ENCODE measurements around the gene NKX2-3.

NKX2-3 gene

DNA sequence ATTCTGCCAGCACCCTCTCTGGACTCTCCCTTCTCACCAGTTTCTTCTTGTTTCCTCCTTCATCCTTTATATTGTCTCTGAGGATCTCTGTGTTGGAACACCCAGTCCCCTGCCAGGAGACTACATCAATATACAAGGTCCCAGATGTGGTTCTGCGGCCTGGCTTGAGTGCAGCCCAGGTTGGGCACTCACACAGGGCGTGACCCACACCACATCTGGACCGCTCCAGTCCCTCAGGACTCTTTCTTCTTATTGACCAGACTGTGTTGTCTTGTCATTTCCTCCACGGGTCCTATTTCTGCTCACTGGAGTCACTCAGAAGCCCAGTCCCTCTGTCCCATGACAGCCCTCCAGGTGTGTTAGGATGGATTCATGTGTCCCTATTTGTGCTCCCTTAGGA lies 26.0 kb downstream of the NKX2-3 start:
- H3K4me3 ChIP-seq (ENCODE audit: low read depth, low read length) = no peak overlapping the region
- TF ChIP-seq, protein P1, sequence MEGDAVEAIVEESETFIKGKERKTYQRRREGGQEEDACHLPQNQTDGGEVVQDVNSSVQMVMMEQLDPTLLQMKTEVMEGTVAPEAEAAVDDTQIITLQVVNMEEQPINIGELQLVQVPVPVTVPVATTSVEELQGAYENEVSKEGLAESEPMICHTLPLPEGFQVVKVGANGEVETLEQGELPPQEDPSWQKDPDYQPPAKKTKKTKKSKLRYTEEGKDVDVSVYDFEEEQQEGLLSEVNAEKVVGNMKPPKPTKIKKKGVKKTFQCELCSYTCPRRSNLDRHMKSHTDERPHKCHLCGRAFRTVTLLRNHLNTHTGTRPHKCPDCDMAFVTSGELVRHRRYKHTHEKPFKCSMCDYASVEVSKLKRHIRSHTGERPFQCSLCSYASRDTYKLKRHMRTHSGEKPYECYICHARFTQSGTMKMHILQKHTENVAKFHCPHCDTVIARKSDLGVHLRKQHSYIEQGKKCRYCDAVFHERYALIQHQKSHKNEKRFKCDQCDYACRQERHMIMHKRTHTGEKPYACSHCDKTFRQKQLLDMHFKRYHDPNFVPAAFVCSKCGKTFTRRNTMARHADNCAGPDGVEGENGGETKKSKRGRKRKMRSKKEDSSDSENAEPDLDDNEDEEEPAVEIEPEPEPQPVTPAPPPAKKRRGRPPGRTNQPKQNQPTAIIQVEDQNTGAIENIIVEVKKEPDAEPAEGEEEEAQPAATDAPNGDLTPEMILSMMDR (IDR thresholded peaks at IDR 0.05; ENCODE audit: low read depth, low read length) = no peak

DNA sequence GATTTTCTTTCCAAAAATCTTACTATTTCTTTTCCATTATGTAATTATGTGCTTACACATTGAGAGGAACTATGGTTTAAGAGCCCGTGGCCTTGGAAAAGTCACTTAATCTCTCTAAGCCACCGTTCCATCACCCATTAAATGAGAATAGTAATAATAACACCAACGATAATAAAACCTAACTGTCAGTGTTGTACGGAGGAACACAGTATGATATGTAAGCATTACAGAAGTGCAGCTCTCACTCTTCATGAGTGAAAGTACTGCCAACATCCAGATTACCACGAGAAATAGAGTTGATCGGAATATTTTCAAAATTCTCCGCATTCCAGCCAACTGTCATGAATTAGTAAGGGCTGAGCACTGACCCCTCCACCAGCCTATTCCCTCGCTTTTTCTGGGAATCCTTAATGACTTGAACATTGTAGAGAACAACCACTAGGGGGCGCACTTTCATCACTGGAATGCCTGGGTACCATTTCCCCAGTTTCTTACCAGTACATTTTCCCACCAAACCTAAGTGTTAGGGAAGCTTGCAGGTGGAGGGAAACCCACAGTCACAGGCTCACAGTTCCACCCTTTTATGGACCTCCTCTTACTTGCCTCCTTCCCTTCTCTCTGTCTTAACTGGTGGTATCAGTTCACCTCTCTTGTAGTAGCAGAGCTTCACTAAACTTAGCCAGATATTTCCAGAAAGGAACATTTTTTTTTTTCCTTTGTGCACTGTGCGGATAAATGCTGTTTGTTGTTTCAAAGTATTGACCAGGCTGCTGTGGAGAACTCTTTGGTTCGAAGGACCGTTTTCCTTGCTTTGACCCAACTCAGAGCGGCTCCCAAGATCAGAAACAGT lies 27.8 kb downstream of the NKX2-3 start:
- no peak overlapping the region for H3K4me3 ChIP-seq (ENCODE audit: low read depth, low read length)
- TF ChIP-seq, protein P1 (IDR thresholded peaks at IDR 0.05; ENCODE audit: low read depth, low read length) = peak; percentile 38

DNA sequence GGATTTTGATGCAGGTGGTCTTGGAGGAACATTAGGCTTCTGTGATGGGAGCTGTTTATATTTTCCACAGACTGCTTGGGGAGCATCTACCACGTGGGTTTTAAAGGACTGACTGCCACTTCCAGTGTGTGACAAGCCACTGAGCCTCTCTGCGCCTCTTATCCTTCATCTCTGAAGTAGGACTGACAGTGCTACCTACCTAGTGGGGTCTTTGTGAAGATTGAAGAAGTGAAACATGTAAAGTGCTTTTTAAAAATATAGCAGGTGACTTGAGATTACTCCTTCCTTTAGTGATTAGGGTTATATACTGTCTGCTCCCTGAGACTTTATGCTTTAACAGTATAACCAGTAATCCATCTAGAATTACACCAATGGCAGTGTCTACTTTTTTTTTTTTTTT lies 29.9 kb downstream of the NKX2-3 start:
- H3K4me3 ChIP-seq (ENCODE audit: low read depth, low read length) = no peak overlapping the region
- TF ChIP-seq, protein P1 (IDR thresholded peaks at IDR 0.05; ENCODE audit: low read depth, low read length) = no peak

GRCh38 chr10:99564361-99564760 lies 31.6 kb downstream of the NKX2-3 start:
- TF ChIP-seq, protein P1 (IDR thresholded peaks at IDR 0.05; ENCODE audit: low read depth, low read length) = no peak
- H3K4me3 ChIP-seq (ENCODE audit: low read depth, low read length) = no peak overlapping the region

- TF ChIP-seq, protein P1 (IDR thresholded peaks at IDR 0.05; ENCODE audit: low read depth, low read length) = no peak
- no peak overlapping the region for H3K4me3 ChIP-seq (ENCODE audit: low read depth, low read length)
Observed at GRCh38 chr10:99565166-99565565, 32.4 kb downstream of the NKX2-3 start.

DNA sequence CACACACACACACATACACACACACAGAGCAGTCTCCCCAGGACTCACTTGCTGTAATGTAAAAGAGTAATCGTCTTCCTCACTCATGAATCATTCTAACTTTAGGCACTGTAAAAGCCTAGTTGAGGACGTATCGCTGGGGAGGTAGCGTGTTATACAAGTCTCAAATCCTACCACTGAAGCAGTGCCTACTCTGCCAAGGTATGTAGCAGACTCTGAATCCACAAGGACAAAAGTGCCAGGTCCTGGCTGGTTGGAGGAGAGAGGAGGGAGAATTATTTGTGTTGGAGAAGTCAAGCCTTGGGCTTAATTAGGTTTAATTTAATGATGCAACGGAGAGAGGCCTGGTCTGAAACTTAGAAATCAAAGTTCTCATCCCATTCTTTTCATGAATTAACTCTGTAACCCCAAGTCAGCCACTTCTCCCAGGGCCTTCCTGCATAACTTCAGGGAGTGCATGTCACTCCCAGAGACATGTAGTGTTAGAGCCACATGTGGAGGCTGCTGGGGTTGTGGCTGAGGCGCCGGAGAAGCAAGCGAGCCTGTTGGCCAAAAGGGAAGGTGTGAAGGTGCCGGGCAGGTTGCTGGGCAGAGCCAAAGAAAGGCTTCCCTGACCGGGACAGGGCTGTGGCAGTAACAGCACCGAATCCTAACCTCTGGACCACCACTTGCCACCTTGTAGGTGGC lies 36.7 kb downstream of the NKX2-3 start:
- TF ChIP-seq, protein P1 (IDR thresholded peaks at IDR 0.05; ENCODE audit: low read depth, low read length) = no peak
- H3K4me3 ChIP-seq (ENCODE audit: low read depth, low read length) = no peak overlapping the region

DNA sequence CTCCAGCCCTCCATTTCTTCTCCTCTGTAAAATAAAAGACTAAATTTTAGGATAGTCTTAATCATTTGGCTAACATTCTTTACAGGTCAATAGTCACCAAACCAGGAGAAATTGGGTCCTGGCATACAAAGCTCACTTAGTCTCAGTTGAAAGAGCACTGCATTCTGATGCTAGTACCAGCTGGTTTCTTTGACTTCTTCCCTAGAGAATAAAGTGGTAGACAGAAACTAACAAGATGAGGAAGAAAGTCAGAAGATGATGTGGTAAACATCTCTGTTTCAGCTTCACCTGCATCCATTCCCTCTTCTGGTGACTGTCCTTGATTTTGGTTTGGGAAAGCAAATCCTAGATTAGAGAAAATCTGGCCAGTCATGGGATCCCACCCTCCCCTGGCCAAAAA lies 37.2 kb downstream of the NKX2-3 start:
- H3K4me3 ChIP-seq (ENCODE audit: low read depth, low read length) = no peak overlapping the region
- TF ChIP-seq, protein P1 (IDR thresholded peaks at IDR 0.05; ENCODE audit: low read depth, low read length) = no peak

Data from WI38 (cell line).